GM19372 (cell line): ENCODE measurements around the gene RBFOX1.

Experiments used
- ATAC-seq: cut with Tn5 transposase; IDR thresholded peaks from one replicate; pipeline ENCODE4 v1.9.1; 2021; ENCODE audit warnings: mild to moderate bottlenecking, low read depth, moderate library complexity; ENCODE audit not compliant: unreplicated experiment

The RBFOX1 gene

DNA sequence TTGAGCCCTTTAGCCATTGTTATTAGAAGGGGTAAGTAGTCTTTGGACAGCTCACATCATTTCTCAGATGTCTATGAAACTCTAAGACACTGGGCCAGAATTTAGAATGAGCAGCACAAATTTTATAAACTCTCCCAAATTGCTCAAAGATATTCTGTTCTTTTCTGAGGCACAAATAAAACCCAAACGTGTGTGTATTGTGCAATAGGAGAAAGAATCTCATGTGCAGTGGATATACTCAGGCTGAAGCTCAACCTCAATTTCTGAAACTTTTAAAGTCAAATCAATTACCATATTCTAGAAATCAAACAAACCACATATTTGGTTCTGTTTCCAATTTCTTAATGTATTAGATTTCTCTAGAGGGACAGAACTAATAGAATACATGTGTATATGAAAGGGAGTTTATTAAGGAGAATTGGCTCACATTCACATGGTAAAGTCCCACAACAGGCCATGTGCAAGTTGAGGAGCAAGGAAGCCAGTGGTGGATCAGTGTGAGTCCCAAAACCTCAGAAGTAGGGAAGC, 403.6 kb downstream of the RBFOX1 start:
- ATAC-seq: no peak

DNA sequence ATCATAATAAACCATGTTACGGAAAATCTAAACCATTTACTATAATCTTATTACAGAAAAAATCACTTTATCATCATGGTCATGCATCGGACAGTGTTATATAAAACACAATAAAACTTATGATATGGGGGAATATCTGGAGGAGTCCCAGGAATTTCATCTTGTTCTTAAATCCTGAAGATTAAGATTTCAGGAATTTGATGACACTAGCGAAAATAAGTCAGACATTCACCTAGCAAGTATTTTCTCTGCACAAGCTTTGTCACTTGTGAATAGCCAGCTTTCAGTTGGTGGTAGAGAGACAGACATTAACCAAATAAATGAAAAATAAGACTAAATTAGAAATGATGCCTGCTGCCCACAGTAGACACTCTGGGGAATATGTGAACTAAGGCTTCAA, 410.0 kb downstream of the RBFOX1 start:
- ATAC-seq: no peak

DNA sequence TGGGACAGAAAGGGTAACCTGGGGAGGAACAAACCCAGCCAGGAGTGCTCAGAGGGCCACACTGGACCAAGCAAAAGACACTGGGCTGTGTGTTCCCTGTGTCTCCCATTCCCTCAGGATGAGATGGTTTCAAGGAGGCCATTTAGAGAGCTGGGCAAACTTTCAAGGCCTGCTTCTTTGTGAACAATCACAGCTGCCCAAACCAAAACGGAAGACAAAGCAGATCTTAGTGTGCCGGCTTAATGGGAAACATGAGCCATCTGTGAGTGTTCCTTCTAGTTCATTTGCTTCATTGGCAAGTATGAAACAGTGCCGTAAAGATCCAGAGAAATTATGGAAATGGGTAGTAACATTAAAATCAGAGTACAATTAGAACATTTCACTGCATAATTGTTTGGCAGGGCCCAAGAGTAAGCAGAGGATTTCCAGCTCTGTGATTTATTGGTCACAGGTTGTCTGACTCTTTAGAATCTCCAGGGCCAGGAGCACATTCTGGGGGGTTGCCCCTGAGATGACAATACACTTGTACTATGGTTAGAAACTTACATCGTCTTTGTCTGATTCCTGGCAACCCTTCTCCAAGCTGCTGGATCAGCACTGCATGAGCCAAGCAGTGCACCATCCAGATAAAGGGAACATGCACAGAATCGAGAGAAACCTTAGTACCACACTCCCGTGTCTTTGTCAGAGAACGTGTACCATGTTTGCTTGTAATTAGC, 412.1 kb downstream of the RBFOX1 start:
- ATAC-seq: no peak

DNA sequence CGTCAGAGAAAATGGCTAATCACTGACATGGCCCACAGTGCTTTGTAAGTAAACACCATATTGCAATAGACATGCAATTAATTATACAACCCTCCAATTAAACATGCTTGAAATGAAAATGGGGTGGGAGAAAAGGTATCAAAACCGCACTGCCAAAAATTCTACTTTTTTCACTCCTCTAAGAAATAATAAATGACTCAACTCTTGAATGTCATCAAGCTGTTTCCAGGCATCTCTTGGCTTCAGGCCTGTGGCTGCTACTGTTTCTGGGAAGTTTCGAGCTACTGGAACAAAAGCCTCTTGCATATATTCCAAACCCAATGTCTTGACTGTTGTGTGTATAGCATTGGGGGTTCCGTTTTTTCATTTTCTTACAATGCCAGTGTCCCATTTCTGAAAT, 412.6 kb downstream of the RBFOX1 start:
- no peak for ATAC-seq

DNA sequence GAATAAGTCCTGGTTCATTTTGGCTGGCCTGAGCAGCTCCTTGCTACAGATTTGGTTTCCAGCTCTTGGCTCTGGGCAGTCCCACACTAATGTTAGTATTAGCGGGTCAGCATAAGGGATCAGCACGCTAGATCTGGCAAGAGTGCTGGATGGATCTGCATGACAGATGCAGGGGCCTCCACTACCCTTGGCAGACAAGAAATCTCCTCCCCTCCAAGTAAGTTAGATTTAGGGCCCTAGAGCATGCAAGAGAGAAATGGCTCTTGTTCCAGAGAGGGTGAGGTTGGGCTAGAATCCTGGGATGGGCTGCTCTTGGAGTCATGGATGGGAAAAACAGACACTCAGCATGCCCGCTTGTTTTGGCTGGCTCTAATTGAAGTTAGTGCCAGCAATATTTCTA, 414.3 kb downstream of the RBFOX1 start:
- no peak for ATAC-seq

DNA sequence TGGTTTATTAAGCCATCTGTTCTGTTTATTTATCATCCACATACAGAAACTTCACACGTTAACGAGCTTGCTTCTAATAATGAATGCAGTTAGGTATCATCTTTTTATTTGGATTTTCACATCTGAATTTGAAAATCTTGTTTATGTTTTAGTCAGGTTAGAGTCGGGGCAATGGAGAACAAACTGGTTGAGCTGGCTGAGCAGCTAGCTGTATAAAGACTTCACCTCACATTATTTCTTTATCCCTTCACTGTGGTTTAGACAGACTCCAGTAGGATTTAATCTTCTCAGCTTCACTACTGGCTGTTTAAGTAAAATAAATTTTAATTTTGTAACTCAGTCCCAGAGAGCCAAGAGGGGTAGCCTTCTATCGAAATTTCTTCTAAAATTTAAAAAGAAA, 415.9 kb downstream of the RBFOX1 start:
- no peak for ATAC-seq

DNA sequence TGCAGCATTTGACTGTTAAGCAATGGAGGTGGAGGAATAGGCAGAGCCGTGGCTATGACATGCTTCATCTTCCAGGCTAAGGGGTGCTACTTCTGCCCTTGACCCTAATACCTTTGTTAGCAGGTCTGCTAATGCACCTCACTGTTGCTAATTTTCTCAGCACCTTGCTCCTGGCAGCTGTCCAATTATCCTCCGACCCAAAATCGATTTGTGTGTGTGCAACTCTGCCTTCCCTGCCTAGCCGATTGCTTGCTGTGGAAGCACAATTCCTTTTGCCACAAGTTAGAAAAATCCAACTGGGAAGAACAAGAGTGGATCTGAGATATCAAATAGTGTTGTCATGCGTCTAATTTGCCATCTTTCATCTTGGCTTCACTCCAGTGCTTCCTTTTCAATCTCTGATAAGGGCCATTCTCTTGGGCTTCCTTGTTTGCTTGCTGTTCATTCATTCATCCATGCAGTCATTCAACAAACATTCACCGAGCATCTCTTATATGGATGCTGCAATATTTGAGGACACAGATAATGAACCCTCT, 422.8 kb downstream of the RBFOX1 start:
- ATAC-seq: no peak
